NCI-H460 (cell line): ENCODE results near the gene TTC39C. TPM values are rescaled to one million over a fixed set of nuclear protein-coding genes. Genes with fewer than 3 reads are reported as not detected.
"Not testable (repeated sequence)": the region's sequence is repeated elsewhere in the genome, so short reads cannot be mapped to it uniquely, and the experiment has no call there.

Source experiments
- DNase-seq: peaks from one replicate; pipeline ENCODE4 v3.0.0-alpha.2; 2016; ENCODE audit warnings: low read depth; ENCODE audit errors: extremely low read depth
- total RNA-seq: library from RNA; depleted of rRNA; stranded (reverse); fragments of >200 nt; shearing (Covaris generic); gene quantifications from 2 replicates; pipeline ENCODE4 v1.2.3, GENCODE V29; 2014

TTC39C gene
- total RNA-seq, 1 experiment from 2014 or later: 28.3 TPM

GRCh38 chr18:24051031-24051947 is 36.7 kb downstream of the TTC39C start:
- peak; percentile 70 for DNase-seq

GRCh38 chr18:24052053-24052452 is 37.5 kb downstream of the TTC39C start:
- DNase-seq: peak; percentile 76

GRCh38 chr18:24053211-24053610 is 38.7 kb downstream of the TTC39C start:
- DNase-seq: no peak

GRCh38 chr18:24054130-24054529 is 39.6 kb downstream of the TTC39C start:
- no peak for DNase-seq

- DNase-seq: no peak
Observed at GRCh38 chr18:24055009-24055804, 40.7 kb downstream of the TTC39C start.

- DNase-seq: no peak
Observed at GRCh38 chr18:24055878-24056277, 41.3 kb downstream of the TTC39C start.

- DNase-seq: no peak
Observed at GRCh38 chr18:24056506-24056905, 42.0 kb downstream of the TTC39C start.

GRCh38 chr18:24057804-24058203 is 43.2 kb downstream of the TTC39C start:
- no peak for DNase-seq

- not testable (repeated sequence) for DNase-seq
Observed at GRCh38 chr18:24059385-24059784, 44.8 kb downstream of the TTC39C start.

GRCh38 chr18:24060644-24061043 is 46.1 kb downstream of the TTC39C start:
- DNase-seq: no peak

GRCh38 chr18:24063121-24063731 is 48.7 kb downstream of the TTC39C start:
- no peak for DNase-seq

- DNase-seq: no peak
Observed at GRCh38 chr18:24064391-24065100, 50.0 kb downstream of the TTC39C start.

GRCh38 chr18:24065906-24066305 is 51.4 kb downstream of the TTC39C start:
- DNase-seq: no peak

GRCh38 chr18:24068945-24069693 is 54.6 kb downstream of the TTC39C start:
- DNase-seq: no peak

- DNase-seq: no peak
Observed at GRCh38 chr18:24071029-24071428, 56.5 kb downstream of the TTC39C start.

- DNase-seq: no peak
Observed at GRCh38 chr18:24071779-24072178, 57.2 kb downstream of the TTC39C start.

- DNase-seq: no peak
Observed at GRCh38 chr18:24072743-24073142, 58.2 kb downstream of the TTC39C start.

- no peak for DNase-seq
Observed at GRCh38 chr18:24073791-24074190, 59.2 kb downstream of the TTC39C start.

GRCh38 chr18:24074757-24075156 is 60.2 kb downstream of the TTC39C start:
- not testable (repeated sequence) for DNase-seq
